HG02588 (cell line): Measurements from ENCODE around the gene RHOB.
A peak's percentile ranks its signal among the peaks of the same experiment; 100 is the strongest.
"Not testable (repeated sequence)": the region's sequence is repeated elsewhere in the genome, so short reads cannot be mapped to it uniquely, and the experiment has no call there.

Experiments
- ATAC-seq: cut with Tn5 transposase; IDR thresholded peaks from one replicate; pipeline ENCODE4 v1.9.1; 2021; ENCODE audit warnings: mild to moderate bottlenecking, moderate library complexity; ENCODE audit not compliant: unreplicated experiment

Gene RHOB

GRCh38 chr2:20451761-20452499, 5.1 kb downstream of the RHOB start:
- no peak for ATAC-seq

GRCh38 chr2:20452551-20452950, 5.7 kb downstream of the RHOB start:
- ATAC-seq, result no peak

- ATAC-seq, result no peak
Measured at GRCh38 chr2:20453087-20453486, 6.2 kb downstream of the RHOB start.

- no peak for ATAC-seq
Measured at GRCh38 chr2:20454036-20454981, 7.4 kb downstream of the RHOB start.

- no peak for ATAC-seq
Measured at GRCh38 chr2:20455076-20455587, 8.3 kb downstream of the RHOB start.

GRCh38 chr2:20456116-20456571, 9.3 kb downstream of the RHOB start:
- no peak for ATAC-seq

- ATAC-seq, result peak; percentile 72
Measured at GRCh38 chr2:20456636-20457426, 10.0 kb downstream of the RHOB start.

GRCh38 chr2:20457661-20458630, 11.1 kb downstream of the RHOB start:
- no peak for ATAC-seq

GRCh38 chr2:20458737-20459484, 12.0 kb downstream of the RHOB start:
- not testable (repeated sequence) for ATAC-seq

GRCh38 chr2:20465716-20466394, 19.0 kb downstream of the RHOB start:
- ATAC-seq, result no peak

- ATAC-seq, result no peak
Measured at GRCh38 chr2:20467789-20468548, 21.1 kb downstream of the RHOB start.

GRCh38 chr2:20468549-20469500, 22.0 kb downstream of the RHOB start:
- ATAC-seq, result no peak

- ATAC-seq, result no peak
Measured at GRCh38 chr2:20469595-20469994, 22.7 kb downstream of the RHOB start.

GRCh38 chr2:20470211-20470610, 23.3 kb downstream of the RHOB start:
- no peak for ATAC-seq

GRCh38 chr2:20471148-20471547, 24.3 kb downstream of the RHOB start:
- ATAC-seq, result no peak

GRCh38 chr2:20471902-20472559, 25.2 kb downstream of the RHOB start:
- no peak for ATAC-seq
